ENCODE results near the gene GOLT1B. TPM values are rescaled to one million over a fixed set of nuclear protein-coding genes. Genes with fewer than 3 reads are reported as not detected.

The GOLT1B gene
- total RNA-seq, 1 experiment from 2014 or later = 31.4 TPM

DNA sequence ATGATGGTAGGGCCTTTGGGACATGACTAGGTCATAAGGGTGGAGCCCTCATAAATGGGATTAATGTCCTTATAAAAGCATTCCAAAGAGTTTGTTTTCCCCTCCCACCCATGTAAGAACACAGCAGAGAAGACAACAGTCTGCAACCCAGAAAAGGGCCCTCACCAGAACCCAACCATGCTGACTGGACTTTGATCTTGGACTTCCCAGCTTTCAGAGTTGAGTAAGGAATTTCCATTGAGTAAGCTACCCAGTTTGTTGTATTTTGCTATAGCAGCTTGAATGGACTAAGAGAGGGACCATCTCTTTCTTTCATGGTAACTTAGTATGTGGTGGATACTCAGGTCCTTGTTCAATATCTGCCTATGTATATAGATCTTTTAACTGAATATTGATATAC, 21.6 kb downstream of the GOLT1B start:
- Histone ChIP-seq H3K27ac (ENCODE audit: low read depth, low read length, poor library complexity, severe bottlenecking) (no peak overlapping the region), H3K36me3 (ENCODE audit: insufficient read depth, low read length, poor library complexity, severe bottlenecking) (no peaks in the 10 kb centered on the region), H3K4me3 (ENCODE audit: low read depth, low read length, poor library complexity, severe bottlenecking) (no peak overlapping the region), H3K9me3 (ENCODE audit: low read depth, low read length, poor library complexity, severe bottlenecking) (no peaks in the 10 kb centered on the region), H3K27me3 (replicated peaks; ENCODE audit: insufficient read depth, low read depth, low read length, poor library complexity) (peaks cover 8% of the 10 kb centered on the region), H3K4me1 (ENCODE audit: insufficient read depth, low read length, poor library complexity, severe bottlenecking) (peaks cover 9% of the 10 kb centered on the region)
- no peak for DNase-seq (ENCODE audit: low spot score)
- ChIA-PET POLR2A (ENCODE audit: low non-redundant PET) (no interaction called here), CTCF (no interaction called here)
- no peak for TF ChIP-seq EZH2 (IDR thresholded peaks at IDR 0.05; ENCODE audit: borderline replicate concordance, low read depth, low read length, poor library complexity, severe bottlenecking)
- TF ChIP-seq, protein P1, sequence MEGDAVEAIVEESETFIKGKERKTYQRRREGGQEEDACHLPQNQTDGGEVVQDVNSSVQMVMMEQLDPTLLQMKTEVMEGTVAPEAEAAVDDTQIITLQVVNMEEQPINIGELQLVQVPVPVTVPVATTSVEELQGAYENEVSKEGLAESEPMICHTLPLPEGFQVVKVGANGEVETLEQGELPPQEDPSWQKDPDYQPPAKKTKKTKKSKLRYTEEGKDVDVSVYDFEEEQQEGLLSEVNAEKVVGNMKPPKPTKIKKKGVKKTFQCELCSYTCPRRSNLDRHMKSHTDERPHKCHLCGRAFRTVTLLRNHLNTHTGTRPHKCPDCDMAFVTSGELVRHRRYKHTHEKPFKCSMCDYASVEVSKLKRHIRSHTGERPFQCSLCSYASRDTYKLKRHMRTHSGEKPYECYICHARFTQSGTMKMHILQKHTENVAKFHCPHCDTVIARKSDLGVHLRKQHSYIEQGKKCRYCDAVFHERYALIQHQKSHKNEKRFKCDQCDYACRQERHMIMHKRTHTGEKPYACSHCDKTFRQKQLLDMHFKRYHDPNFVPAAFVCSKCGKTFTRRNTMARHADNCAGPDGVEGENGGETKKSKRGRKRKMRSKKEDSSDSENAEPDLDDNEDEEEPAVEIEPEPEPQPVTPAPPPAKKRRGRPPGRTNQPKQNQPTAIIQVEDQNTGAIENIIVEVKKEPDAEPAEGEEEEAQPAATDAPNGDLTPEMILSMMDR (conservative IDR thresholded peaks at IDR 0.05; ENCODE audit: low read depth, low read length) = no peak
- BruUV-seq (replicated peaks) = no TSS peak
- intact Hi-C loops (cut with micrococcal nuclease; ENCODE audit: unreplicated experiment) = no loop called here

DNA sequence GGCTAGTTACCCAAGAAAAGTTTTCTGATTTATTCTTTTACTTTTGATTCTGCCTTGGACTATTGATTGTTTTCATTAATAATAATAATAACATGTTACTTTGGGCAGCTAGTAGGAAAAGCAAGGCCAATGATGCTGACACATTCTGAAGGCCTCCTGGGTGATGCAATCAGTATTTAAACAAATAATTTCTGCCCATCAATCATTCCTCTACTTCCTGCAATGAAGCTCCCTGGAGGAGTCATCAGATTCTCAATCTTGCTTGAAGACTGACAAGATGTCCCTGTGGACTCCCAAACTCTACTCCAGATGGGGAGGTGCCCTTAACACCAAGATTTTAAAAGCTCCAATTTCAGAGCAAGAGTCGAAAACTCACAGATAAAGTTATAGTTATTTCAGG, 24.5 kb downstream of the GOLT1B start, which contains the start of gene SPX:
TSS of gene SPX (plus strand) at position 244 of the 400 bp plus-strand sequence. CDS start 177 bp downstream, outside the sequence.
- no peak within 1 kb of the TSS for H3K27ac ChIP-seq (ENCODE audit: low read depth, low read length, poor library complexity, severe bottlenecking)
- H3K9me3 ChIP-seq (ENCODE audit: low read depth, low read length, poor library complexity, severe bottlenecking) = no peaks in the 10 kb centered on the region
- H3K4me3 ChIP-seq (ENCODE audit: low read depth, low read length, poor library complexity, severe bottlenecking) = peak within 1 kb of the TSS; percentile 58
- no peaks in the 10 kb centered on the region for H3K36me3 ChIP-seq (ENCODE audit: insufficient read depth, low read length, poor library complexity, severe bottlenecking)
- H3K27me3 ChIP-seq (replicated peaks; ENCODE audit: insufficient read depth, low read depth, low read length, poor library complexity) = peaks cover 25% of the 10 kb centered on the region
- TF ChIP-seq, protein P1 (conservative IDR thresholded peaks at IDR 0.05; ENCODE audit: low read depth, low read length) = no peak
- no peak for TF ChIP-seq EZH2 (IDR thresholded peaks at IDR 0.05; ENCODE audit: borderline replicate concordance, low read depth, low read length, poor library complexity, severe bottlenecking)
- ChIA-PET POLR2A (ENCODE audit: low non-redundant PET) (no interaction called here), CTCF (no interaction called here)
- intact Hi-C loops (cut with micrococcal nuclease; ENCODE audit: unreplicated experiment) = no loop called here
- peak; percentile 38 for DNase-seq (ENCODE audit: low spot score)
- BruUV-seq (replicated peaks) = no TSS peak
- peaks cover 9% of the 10 kb centered on the region for H3K4me1 ChIP-seq (ENCODE audit: insufficient read depth, low read length, poor library complexity, severe bottlenecking)

GRCh38 chr12:21526721-21527345, 25.2 kb downstream of the GOLT1B start:
- Histone ChIP-seq H3K9me3 (ENCODE audit: low read depth, low read length, poor library complexity, severe bottlenecking) (no peaks in the 10 kb centered on the region), H3K4me3 (ENCODE audit: low read depth, low read length, poor library complexity, severe bottlenecking) (peak overlapping the region; percentile 58), H3K27me3 (replicated peaks; ENCODE audit: insufficient read depth, low read depth, low read length, poor library complexity) (peaks cover 31% of the 10 kb centered on the region), H3K36me3 (ENCODE audit: insufficient read depth, low read length, poor library complexity, severe bottlenecking) (no peaks in the 10 kb centered on the region), H3K27ac (ENCODE audit: low read depth, low read length, poor library complexity, severe bottlenecking) (no peak overlapping the region), H3K4me1 (ENCODE audit: insufficient read depth, low read length, poor library complexity, severe bottlenecking) (peaks cover 9% of the 10 kb centered on the region)
- TF ChIP-seq, protein P1 (conservative IDR thresholded peaks at IDR 0.05; ENCODE audit: low read depth, low read length) = no peak
- no peak for TF ChIP-seq EZH2 (IDR thresholded peaks at IDR 0.05; ENCODE audit: borderline replicate concordance, low read depth, low read length, poor library complexity, severe bottlenecking)
- intact Hi-C loops (cut with micrococcal nuclease; ENCODE audit: unreplicated experiment) = no loop called here
- POLR2A ChIA-PET (ENCODE audit: low non-redundant PET) = no interaction called here
- BruUV-seq (replicated peaks) = no TSS peak
- no peak for DNase-seq (ENCODE audit: low spot score)
- CTCF ChIA-PET = no interaction called here

Data from A673 (cell line).